ENCODE data around the gene WDR70. TPM values are rescaled to one million over a fixed set of nuclear protein-coding genes. Genes with fewer than 3 reads are reported as not detected.

Gene WDR70
- total and polyA plus RNA-seq, 10 of the 15 experiments (the other 5 are each of a cell fraction or from before 2014, with no cell fraction given) = 10.9 to 33.6 (median 29.1) TPM

GRCh38 chr5:37568893-37569292, 189.8 kb downstream of the WDR70 start:
- RAD21 ChIA-PET (ENCODE audit: unreplicated experiment) = no interaction called here
- SMC1A ChIA-PET (ENCODE audit: uncharacterized antibody, unreplicated experiment) = no interaction called here
- no peak for FAIRE-seq
- no peaks in the 10 kb centered on the region for H3K79me2 ChIP-seq (ENCODE audit: control insufficient read depth, insufficient read depth, low read length)
- H3K27me3 ChIP-seq (replicated peaks in 1 of 2; ENCODE audit: control insufficient read depth in 2 of 2, insufficient read depth in 2 of 2, low read length in 1 of 2) = no peaks in the 10 kb centered on the region
- no peak overlapping the region for H2AFZ ChIP-seq (ENCODE audit: control insufficient read depth, low read depth, low read length)
- intact Hi-C loops (cut with micrococcal nuclease; ENCODE audit: unreplicated experiment) = no loop called here
- H3K27ac ChIP-seq (ENCODE audit: control insufficient read depth, insufficient read depth) = no peak overlapping the region
- no peaks in the 10 kb centered on the region for H3K36me3 ChIP-seq (ENCODE audit: control insufficient read depth in 2 of 2, insufficient read depth in 2 of 2, low read length in 1 of 2)
- no peak overlapping the region for H3K4me2 ChIP-seq (ENCODE audit: control insufficient read depth, insufficient read depth)
- ATAC-seq = no peak
- CTCF ChIA-PET = no interaction called here
- in situ Hi-C loops (cut with MboI) = no loop called here
- POLR2A ChIA-PET = no interaction called here
- no peak overlapping the region for H3K4me3 ChIP-seq
- DNase-seq (ENCODE audit: low read depth, low spot score) = no peak
- no peaks in the 10 kb centered on the region for H3K9me3 ChIP-seq (replicated peaks; ENCODE audit: control insufficient read depth, insufficient read depth, low read length)
- H3K4me1 ChIP-seq (ENCODE audit: control insufficient read depth, insufficient read depth, low read length) = no peaks in the 10 kb centered on the region
- H3K9ac ChIP-seq (ENCODE audit: control insufficient read depth, insufficient read depth, low read length) = no peak overlapping the region
- no TSS peak for BruUV-seq (replicated peaks)
- no peaks in the 10 kb centered on the region for H4K20me1 ChIP-seq (ENCODE audit: control insufficient read depth, insufficient read depth)
- TF ChIP-seq TARDBP (IDR thresholded peaks at IDR 0.05; ENCODE audit: borderline replicate concordance) = no peak
- no peak for TF ChIP-seq SKIL (IDR thresholded peaks at IDR 0.05; ENCODE audit: low read depth, poor library complexity, severe bottlenecking)
- TF ChIP-seq HDGF (IDR thresholded peaks at IDR 0.05) = no peak
- TF ChIP-seq, protein P1, sequence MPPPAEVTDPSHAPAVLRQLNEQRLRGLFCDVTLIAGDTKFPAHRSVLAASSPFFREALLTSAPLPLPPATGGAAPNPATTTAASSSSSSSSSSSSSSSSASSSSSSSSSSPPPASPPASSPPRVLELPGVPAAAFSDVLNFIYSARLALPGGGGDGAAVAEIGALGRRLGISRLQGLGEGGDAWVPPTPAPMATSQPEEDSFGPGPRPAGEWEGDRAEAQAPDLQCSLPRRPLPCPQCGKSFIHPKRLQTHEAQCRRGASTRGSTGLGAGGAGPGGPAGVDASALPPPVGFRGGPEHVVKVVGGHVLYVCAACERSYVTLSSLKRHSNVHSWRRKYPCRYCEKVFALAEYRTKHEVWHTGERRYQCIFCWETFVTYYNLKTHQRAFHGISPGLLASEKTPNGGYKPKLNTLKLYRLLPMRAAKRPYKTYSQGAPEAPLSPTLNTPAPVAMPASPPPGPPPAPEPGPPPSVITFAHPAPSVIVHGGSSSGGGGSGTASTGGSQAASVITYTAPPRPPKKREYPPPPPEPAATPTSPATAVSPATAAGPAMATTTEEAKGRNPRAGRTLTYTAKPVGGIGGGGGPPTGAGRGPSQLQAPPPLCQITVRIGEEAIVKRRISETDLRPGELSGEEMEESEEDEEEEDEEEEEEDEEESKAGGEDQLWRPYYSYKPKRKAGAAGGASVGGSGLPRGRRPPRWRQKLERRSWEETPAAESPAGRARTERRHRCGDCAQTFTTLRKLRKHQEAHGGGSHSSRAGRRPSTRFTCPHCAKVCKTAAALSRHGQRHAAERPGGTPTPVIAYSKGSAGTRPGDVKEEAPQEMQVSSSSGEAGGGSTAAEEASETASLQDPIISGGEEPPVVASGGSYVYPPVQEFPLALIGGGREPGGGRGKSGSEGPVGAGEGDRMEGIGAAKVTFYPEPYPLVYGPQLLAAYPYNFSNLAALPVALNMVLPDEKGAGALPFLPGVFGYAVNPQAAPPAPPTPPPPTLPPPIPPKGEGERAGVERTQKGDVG (CRISPR knock-in tag; IDR thresholded peaks at IDR 0.05) = no peak
- no peak for TF ChIP-seq IKZF2 (IDR thresholded peaks at IDR 0.05)

Data from GM12878 (cell line).